Breast epithelium (tissue), 3 donors: ENCODE results near the gene ID4.

ENCODE experiments used
- POLR2A ChIP-seq: fragments of 450-650 bp; IDR thresholded peaks from one replicate; pipeline ENCODE4 v1.6.1; 2016; ENCODE audit warnings: antibody characterized with exemption, mild to moderate bottlenecking, moderate library complexity
- TF ChIP-seq, protein P1 (sequence below), 3 donors: fragments of 450-650 bp; IDR thresholded peaks; one replicate each; pipeline ENCODE4 v1.5.1; 2016 to 2017; ENCODE audit warnings: antibody characterized with exemption in 3 of 3, mild to moderate bottlenecking in 3 of 3, moderate library complexity in 3 of 3

DNA sequence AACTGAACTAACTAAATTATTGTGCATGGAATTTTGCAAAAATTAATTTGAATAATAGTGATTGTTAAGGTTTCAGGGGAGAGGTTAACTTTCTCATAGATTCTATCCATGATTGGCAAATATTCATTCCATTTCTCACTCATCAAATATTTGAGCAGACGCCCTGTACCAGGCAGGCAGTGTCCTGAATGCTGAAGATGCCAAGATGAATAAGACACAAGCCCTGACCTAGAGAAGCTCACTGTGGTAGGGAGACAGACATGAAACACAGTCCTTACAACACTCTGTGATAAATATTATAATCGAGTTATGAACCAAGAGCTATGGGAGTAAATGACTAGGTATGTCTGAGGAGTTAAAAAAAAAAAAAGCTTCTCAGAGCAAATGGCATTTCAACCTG lies 18.4 kb upstream of the ID4 start:
- no peak for TF ChIP-seq POLR2A
- TF ChIP-seq, protein P1, sequence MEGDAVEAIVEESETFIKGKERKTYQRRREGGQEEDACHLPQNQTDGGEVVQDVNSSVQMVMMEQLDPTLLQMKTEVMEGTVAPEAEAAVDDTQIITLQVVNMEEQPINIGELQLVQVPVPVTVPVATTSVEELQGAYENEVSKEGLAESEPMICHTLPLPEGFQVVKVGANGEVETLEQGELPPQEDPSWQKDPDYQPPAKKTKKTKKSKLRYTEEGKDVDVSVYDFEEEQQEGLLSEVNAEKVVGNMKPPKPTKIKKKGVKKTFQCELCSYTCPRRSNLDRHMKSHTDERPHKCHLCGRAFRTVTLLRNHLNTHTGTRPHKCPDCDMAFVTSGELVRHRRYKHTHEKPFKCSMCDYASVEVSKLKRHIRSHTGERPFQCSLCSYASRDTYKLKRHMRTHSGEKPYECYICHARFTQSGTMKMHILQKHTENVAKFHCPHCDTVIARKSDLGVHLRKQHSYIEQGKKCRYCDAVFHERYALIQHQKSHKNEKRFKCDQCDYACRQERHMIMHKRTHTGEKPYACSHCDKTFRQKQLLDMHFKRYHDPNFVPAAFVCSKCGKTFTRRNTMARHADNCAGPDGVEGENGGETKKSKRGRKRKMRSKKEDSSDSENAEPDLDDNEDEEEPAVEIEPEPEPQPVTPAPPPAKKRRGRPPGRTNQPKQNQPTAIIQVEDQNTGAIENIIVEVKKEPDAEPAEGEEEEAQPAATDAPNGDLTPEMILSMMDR (IDR thresholded peaks at IDR 0.05) = no peak
